ENCODE data around the gene CACNA2D1. TPM values are rescaled to one million over a fixed set of nuclear protein-coding genes. Genes with fewer than 3 reads are reported as not detected.

The CACNA2D1 gene
- total and polyA plus RNA-seq, 4 donors = 4.5 to 40.7 (median 24.3) TPM

- DNase-seq (no peak), ATAC-seq (ENCODE audit: low FRiP score) (no peak)
- Histone ChIP-seq H3K27me3 (ENCODE audit: control insufficient read depth in 1 of 2, insufficient read depth in 2 of 2, low read length in 1 of 2) (no peaks in the 10 kb centered on the region), H3K9me3 (ENCODE audit: control insufficient read depth, low read length) (no peaks in the 10 kb centered on the region), H3K4me1 (ENCODE audit: control insufficient read depth in 1 of 2, insufficient read depth in 2 of 2, low read length in 2 of 2) (no peaks in the 10 kb centered on the region), H3K36me3 (ENCODE audit: control insufficient read depth in 1 of 2, insufficient read depth in 2 of 2, low read length in 1 of 2) (no peaks in the 10 kb centered on the region), H3K4me3 (ENCODE audit: low read length in 2 of 2) (no peak overlapping the region), H3K27ac (ENCODE audit: low read depth in 1 of 2, low read length in 2 of 2) (no peak overlapping the region)
- intact Hi-C loops (cut with DNase I) = no loop called here
- 50 to 51% methylated on average over 4 of the region's 4 CpGs for WGBS, 2 donors
These were observed 157.3 kb downstream of the CACNA2D1 start for GRCh38 chr7:82286096-82286797.

- H3K36me3 ChIP-seq (ENCODE audit: control insufficient read depth in 1 of 2, insufficient read depth in 2 of 2, low read length in 1 of 2) = no peaks in the 10 kb centered on the region
- no peaks in the 10 kb centered on the region for H3K27me3 ChIP-seq (ENCODE audit: control insufficient read depth in 1 of 2, insufficient read depth in 2 of 2, low read length in 1 of 2)
- no peak overlapping the region for H3K27ac ChIP-seq (ENCODE audit: low read depth in 1 of 2, low read length in 2 of 2)
- DNase-seq (no peak), ATAC-seq (ENCODE audit: low FRiP score) (no peak)
- no peaks in the 10 kb centered on the region for H3K4me1 ChIP-seq (ENCODE audit: control insufficient read depth in 1 of 2, insufficient read depth in 2 of 2, low read length in 2 of 2)
- no peaks in the 10 kb centered on the region for H3K9me3 ChIP-seq (ENCODE audit: control insufficient read depth, low read length)
- no peak overlapping the region for H3K4me3 ChIP-seq (ENCODE audit: low read length in 2 of 2)
- WGBS, 2 donors = 85 to 88% methylated on average over 6 of the region's 6 CpGs
- intact Hi-C loops (cut with DNase I) = no loop called here
These were observed 158.5 kb downstream of the CACNA2D1 start for GRCh38 chr7:82284936-82285519.

- H3K9me3 ChIP-seq (ENCODE audit: control insufficient read depth, low read length) = no peaks in the 10 kb centered on the region
- H3K36me3 ChIP-seq (ENCODE audit: control insufficient read depth in 1 of 2, insufficient read depth in 2 of 2, low read length in 1 of 2) = no peaks in the 10 kb centered on the region
- no peak overlapping the region for H3K4me3 ChIP-seq (ENCODE audit: low read length in 2 of 2)
- H3K4me1 ChIP-seq (ENCODE audit: control insufficient read depth in 1 of 2, insufficient read depth in 2 of 2, low read length in 2 of 2) = no peaks in the 10 kb centered on the region
- H3K27ac ChIP-seq (ENCODE audit: low read depth in 1 of 2, low read length in 2 of 2) = no peak overlapping the region
- intact Hi-C loops (cut with DNase I) = no loop called here
- H3K27me3 ChIP-seq (ENCODE audit: control insufficient read depth in 1 of 2, insufficient read depth in 2 of 2, low read length in 1 of 2) = no peaks in the 10 kb centered on the region
- 96 to 97% methylated on average over 3 of the region's 3 CpGs for WGBS, 2 donors
- DNase-seq (no peak), ATAC-seq (ENCODE audit: low FRiP score) (no peak)
These were observed 168.2 kb downstream of the CACNA2D1 start for GRCh38 chr7:82275342-82275741.

- ATAC-seq (ENCODE audit: low FRiP score) = no peak
- H3K4me1 ChIP-seq (ENCODE audit: control insufficient read depth in 1 of 2, insufficient read depth in 2 of 2, low read length in 2 of 2) = no peaks in the 10 kb centered on the region
- intact Hi-C loops (cut with DNase I) = no loop called here
These were observed 168.9 kb downstream of the CACNA2D1 start for GRCh38 chr7:82274681-82275080.

GRCh38 chr7:82273886-82274285 lies 169.7 kb downstream of the CACNA2D1 start:
- WGBS, 2 donors = 86 to 88% methylated on average over 3 of the region's 3 CpGs
- intact Hi-C loops (cut with DNase I) = no loop called here
- no peaks in the 10 kb centered on the region for H3K27me3 ChIP-seq (ENCODE audit: control insufficient read depth in 1 of 2, insufficient read depth in 2 of 2, low read length in 1 of 2)
- DNase-seq (no peak), ATAC-seq (ENCODE audit: low FRiP score) (no peak)
- no peaks in the 10 kb centered on the region for H3K9me3 ChIP-seq (ENCODE audit: control insufficient read depth, low read length)
- no peaks in the 10 kb centered on the region for H3K36me3 ChIP-seq (ENCODE audit: control insufficient read depth in 1 of 2, insufficient read depth in 2 of 2, low read length in 1 of 2)
- no peak overlapping the region for H3K27ac ChIP-seq (ENCODE audit: low read depth in 1 of 2, low read length in 2 of 2)
- H3K4me1 ChIP-seq (ENCODE audit: control insufficient read depth in 1 of 2, insufficient read depth in 2 of 2, low read length in 2 of 2) = peaks cover 0 to 3% of the 10 kb centered on the region in 2 donors
- no peak overlapping the region for H3K4me3 ChIP-seq (ENCODE audit: low read length in 2 of 2)

More at GRCh38 chr7:82274681-82275080, 168.9 kb downstream of the CACNA2D1 start:
- no peaks in the 10 kb centered on the region for H3K27me3 ChIP-seq (ENCODE audit: control insufficient read depth in 1 of 2, insufficient read depth in 2 of 2, low read length in 1 of 2)
- no peak overlapping the region for H3K4me3 ChIP-seq (ENCODE audit: low read length in 2 of 2)
- DNase-seq = no peak
- no peaks in the 10 kb centered on the region for H3K36me3 ChIP-seq (ENCODE audit: control insufficient read depth in 1 of 2, insufficient read depth in 2 of 2, low read length in 1 of 2)
- H3K27ac ChIP-seq (ENCODE audit: low read depth in 1 of 2, low read length in 2 of 2) = no peak overlapping the region
- no peaks in the 10 kb centered on the region for H3K9me3 ChIP-seq (ENCODE audit: control insufficient read depth, low read length)

- intact Hi-C loops (cut with DNase I) = no loop called here
- H3K9me3 ChIP-seq (ENCODE audit: control insufficient read depth, low read length) = no peaks in the 10 kb centered on the region
- DNase-seq (no peak), ATAC-seq (ENCODE audit: low FRiP score) (no peak)
- WGBS, 2 donors = 94 to 95% methylated on average over 1 of the region's 1 CpG
- H3K27ac ChIP-seq (ENCODE audit: low read depth in 1 of 2, low read length in 2 of 2) = no peak overlapping the region
- no peak overlapping the region for H3K4me3 ChIP-seq (ENCODE audit: low read length in 2 of 2)
- H3K4me1 ChIP-seq (ENCODE audit: control insufficient read depth in 1 of 2, insufficient read depth in 2 of 2, low read length in 2 of 2) = peaks cover 0 to 3% of the 10 kb centered on the region in 2 donors
- H3K36me3 ChIP-seq (ENCODE audit: control insufficient read depth in 1 of 2, insufficient read depth in 2 of 2, low read length in 1 of 2) = no peaks in the 10 kb centered on the region
- no peaks in the 10 kb centered on the region for H3K27me3 ChIP-seq (ENCODE audit: control insufficient read depth in 1 of 2, insufficient read depth in 2 of 2, low read length in 1 of 2)
These were observed 172.7 kb downstream of the CACNA2D1 start for GRCh38 chr7:82270870-82271269.

- intact Hi-C loops (cut with DNase I) = no loop called here
- Histone ChIP-seq H3K9me3 (ENCODE audit: control insufficient read depth, low read length) (no peaks in the 10 kb centered on the region), H3K27ac (ENCODE audit: low read depth in 1 of 2, low read length in 2 of 2) (no peak overlapping the region), H3K4me1 (ENCODE audit: control insufficient read depth in 1 of 2, insufficient read depth in 2 of 2, low read length in 2 of 2) (peaks cover 0 to 3% of the 10 kb centered on the region in 2 donors), H3K36me3 (ENCODE audit: control insufficient read depth in 1 of 2, insufficient read depth in 2 of 2, low read length in 1 of 2) (no peaks in the 10 kb centered on the region), H3K27me3 (ENCODE audit: control insufficient read depth in 1 of 2, insufficient read depth in 2 of 2, low read length in 1 of 2) (no peaks in the 10 kb centered on the region), H3K4me3 (ENCODE audit: low read length in 2 of 2) (no peak overlapping the region)
- no peak for ATAC-seq (ENCODE audit: low FRiP score)
- WGBS, 2 donors = 48 to 58% methylated on average over 1 of the region's 1 CpG
- DNase-seq = no peak
These were observed 174.9 kb downstream of the CACNA2D1 start for GRCh38 chr7:82268632-82269031.

- DNase-seq = no peak
- no peaks in the 10 kb centered on the region for H3K36me3 ChIP-seq (ENCODE audit: control insufficient read depth in 1 of 2, insufficient read depth in 2 of 2, low read length in 1 of 2)
- H3K4me3 ChIP-seq (ENCODE audit: low read length in 2 of 2) = no peak overlapping the region
- no peaks in the 10 kb centered on the region for H3K27me3 ChIP-seq (ENCODE audit: control insufficient read depth in 1 of 2, insufficient read depth in 2 of 2, low read length in 1 of 2)
- intact Hi-C loops (cut with DNase I) = no loop called here
- H3K27ac ChIP-seq (ENCODE audit: low read depth in 1 of 2, low read length in 2 of 2) = no peak overlapping the region
- no peaks in the 10 kb centered on the region for H3K9me3 ChIP-seq (ENCODE audit: control insufficient read depth, low read length)
- H3K4me1 ChIP-seq (ENCODE audit: control insufficient read depth in 1 of 2, insufficient read depth in 2 of 2, low read length in 2 of 2) = peaks cover 0 to 3% of the 10 kb centered on the region in 2 donors
- ATAC-seq (ENCODE audit: low FRiP score) = no peak
These were observed 177.5 kb downstream of the CACNA2D1 start for GRCh38 chr7:82266081-82266480.

GRCh38 chr7:82264783-82265305 lies 178.7 kb downstream of the CACNA2D1 start:
- Histone ChIP-seq H3K4me1 (ENCODE audit: control insufficient read depth in 1 of 2, insufficient read depth in 2 of 2, low read length in 2 of 2) (peaks cover 0 to 3% of the 10 kb centered on the region in 2 donors), H3K4me3 (ENCODE audit: low read length in 2 of 2) (no peak overlapping the region), H3K27ac (ENCODE audit: low read depth in 1 of 2, low read length in 2 of 2) (no peak overlapping the region), H3K9me3 (ENCODE audit: control insufficient read depth, low read length) (no peaks in the 10 kb centered on the region), H3K36me3 (ENCODE audit: control insufficient read depth in 1 of 2, insufficient read depth in 2 of 2, low read length in 1 of 2) (no peaks in the 10 kb centered on the region), H3K27me3 (ENCODE audit: control insufficient read depth in 1 of 2, insufficient read depth in 2 of 2, low read length in 1 of 2) (no peaks in the 10 kb centered on the region)
- no peak for ATAC-seq (ENCODE audit: low FRiP score)
- no peak for DNase-seq
- WGBS, 2 donors = 53 to 54% methylated on average over 3 of the region's 3 CpGs
- intact Hi-C loops (cut with DNase I) = no loop called here
